ENCODE results near the gene PLAC8. TPM values are rescaled to one million over a fixed set of nuclear protein-coding genes. Genes with fewer than 3 reads are reported as not detected.

The PLAC8 gene
- total RNA-seq, 2 experiments from 2014 or later: not detected

- no peaks in the 10 kb centered on the region for H3K79me2 ChIP-seq (ENCODE audit: insufficient read depth, low read depth, low read length)
- H3K9me2 ChIP-seq (ENCODE audit: insufficient read depth, low read length): no peaks in the 10 kb centered on the region
- intact Hi-C loops (cut with micrococcal nuclease; ENCODE audit: unreplicated experiment): loop anchor here (5.0 kb wide), 1 partner anchor 566 kb away; no protein-coding TSS in a partner anchor
- no peaks in the 10 kb centered on the region for H4K20me1 ChIP-seq (ENCODE audit: insufficient read depth, low read length)
- DNase-seq (ENCODE audit: low spot score): no peak
- no peaks in the 10 kb centered on the region for H3K9me3 ChIP-seq (ENCODE audit: low read length)
- H3K4me2 ChIP-seq (ENCODE audit: low read length): no peak overlapping the region
- ChIA-PET CTCF (ENCODE audit: unreplicated experiment) (interaction anchor here (0.9 kb wide), 1 partner anchor 189 kb away, joined by 4 read pairs; no protein-coding TSS in a partner anchor), POLR2A (interaction anchor here (0.6 to 1.3 kb wide), 5 partner anchors 22 to 209 kb away, joined by 3 read pairs; no protein-coding TSS in a partner anchor)
- no peak overlapping the region for H3K27ac ChIP-seq (ENCODE audit: low read depth, low read length, poor library complexity, severe bottlenecking)
- H2AFZ ChIP-seq (ENCODE audit: low read length): no peak overlapping the region
- no peaks in the 10 kb centered on the region for H3K4me1 ChIP-seq (ENCODE audit: insufficient read depth, low read length, poor library complexity, severe bottlenecking)
- BruUV-seq (replicated peaks): no TSS peak
- H3K36me3 ChIP-seq (ENCODE audit: insufficient read depth, low read length): peaks cover 61% of the 10 kb centered on the region
- no peak overlapping the region for H3K4me3 ChIP-seq (ENCODE audit: low read depth, low read length, poor library complexity, severe bottlenecking)
- TF ChIP-seq CTCF (conservative IDR thresholded peaks at IDR 0.05; ENCODE audit: low read length) (no peak), EZH2phosphoT487 (IDR thresholded peaks at IDR 0.05; ENCODE audit: borderline replicate concordance, low read depth, low read length) (no peak)
Observed at GRCh38 chr4:83071116-83071515, 43.4 kb downstream of the PLAC8 start.

GRCh38 chr4:83067058-83067639 lies 47.4 kb downstream of the PLAC8 start:
- CTCF ChIA-PET (ENCODE audit: unreplicated experiment): no interaction called here
- no TSS peak for BruUV-seq (replicated peaks)
- H3K9me3 ChIP-seq (ENCODE audit: low read length): no peaks in the 10 kb centered on the region
- peaks cover 78% of the 10 kb centered on the region for H3K36me3 ChIP-seq (ENCODE audit: insufficient read depth, low read length)
- H3K4me3 ChIP-seq (ENCODE audit: low read depth, low read length, poor library complexity, severe bottlenecking): no peak overlapping the region
- H4K20me1 ChIP-seq (ENCODE audit: insufficient read depth, low read length): no peaks in the 10 kb centered on the region
- no peaks in the 10 kb centered on the region for H3K4me1 ChIP-seq (ENCODE audit: insufficient read depth, low read length, poor library complexity, severe bottlenecking)
- H3K9me2 ChIP-seq (ENCODE audit: insufficient read depth, low read length): no peaks in the 10 kb centered on the region
- no peak for TF ChIP-seq CTCF (conservative IDR thresholded peaks at IDR 0.05; ENCODE audit: low read length)
- TF ChIP-seq EZH2phosphoT487 (IDR thresholded peaks at IDR 0.05; ENCODE audit: borderline replicate concordance, low read depth, low read length): no peak
- POLR2A ChIA-PET: interaction anchor here (0.6 to 1.4 kb wide), 3 partner anchors 151 to 534 kb away, joined by 3 to 6 read pairs (median 3); no protein-coding TSS in a partner anchor
- intact Hi-C loops (cut with micrococcal nuclease; ENCODE audit: unreplicated experiment): no loop called here
- no peak for DNase-seq (ENCODE audit: low spot score)
- no peak overlapping the region for H3K4me2 ChIP-seq (ENCODE audit: low read length)
- H3K79me2 ChIP-seq (ENCODE audit: insufficient read depth, low read depth, low read length): no peaks in the 10 kb centered on the region
- no peak overlapping the region for H2AFZ ChIP-seq (ENCODE audit: low read length)
- H3K27ac ChIP-seq (ENCODE audit: low read depth, low read length, poor library complexity, severe bottlenecking): no peak overlapping the region

- TF ChIP-seq CTCF (conservative IDR thresholded peaks at IDR 0.05; ENCODE audit: low read length): no peak
- no peak for TF ChIP-seq EZH2phosphoT487 (IDR thresholded peaks at IDR 0.05; ENCODE audit: borderline replicate concordance, low read depth, low read length)
- Histone ChIP-seq H2AFZ (ENCODE audit: low read length) (no peak overlapping the region), H3K27ac (ENCODE audit: low read depth, low read length, poor library complexity, severe bottlenecking) (no peak overlapping the region), H3K4me3 (ENCODE audit: low read depth, low read length, poor library complexity, severe bottlenecking) (no peak overlapping the region), H3K36me3 (ENCODE audit: insufficient read depth, low read length) (peaks cover 82% of the 10 kb centered on the region), H4K20me1 (ENCODE audit: insufficient read depth, low read length) (no peaks in the 10 kb centered on the region), H3K4me2 (ENCODE audit: low read length) (no peak overlapping the region), H3K79me2 (ENCODE audit: insufficient read depth, low read depth, low read length) (no peaks in the 10 kb centered on the region), H3K9me3 (ENCODE audit: low read length) (no peaks in the 10 kb centered on the region), H3K4me1 (ENCODE audit: insufficient read depth, low read length, poor library complexity, severe bottlenecking) (no peaks in the 10 kb centered on the region), H3K9me2 (ENCODE audit: insufficient read depth, low read length) (no peaks in the 10 kb centered on the region)
- no peak for DNase-seq (ENCODE audit: low spot score)
- POLR2A ChIA-PET: no interaction called here
- CTCF ChIA-PET (ENCODE audit: unreplicated experiment): no interaction called here
- BruUV-seq (replicated peaks): no TSS peak
- intact Hi-C loops (cut with micrococcal nuclease; ENCODE audit: unreplicated experiment): no loop called here
Observed at GRCh38 chr4:83065266-83065665, 49.3 kb downstream of the PLAC8 start.

Data from OCI-LY7 (cell line).